Measurements from ENCODE around the gene PRKX.

The PRKX gene

GRCh38 chrX:3585719-3586118 is 127.7 kb downstream of the PRKX start:
- TF ChIP-seq REST (IDR thresholded peaks at IDR 0.05; ENCODE audit: low read depth), result no peak
- no peak for TF ChIP-seq ZBTB7A (IDR thresholded peaks at IDR 0.05; ENCODE audit: low read depth)
- TF ChIP-seq EGR1 (IDR thresholded peaks at IDR 0.05), result no peak
- TF ChIP-seq USF1 (IDR thresholded peaks at IDR 0.05), result no peak

GRCh38 chrX:3584415-3584996 is 128.9 kb downstream of the PRKX start:
- TF ChIP-seq RAD21 (IDR thresholded peaks at IDR 0.05; ENCODE audit: low read depth) (no peak), FOXM1 (IDR thresholded peaks at IDR 0.05; ENCODE audit: borderline replicate concordance, low read depth) (no peak), TCF12 (IDR thresholded peaks at IDR 0.05; ENCODE audit: low read depth) (no peak), NFIC (IDR thresholded peaks at IDR 0.05) (no peak), YY1 (IDR thresholded peaks at IDR 0.05; ENCODE audit: low read depth) (no peak), MAX (IDR thresholded peaks at IDR 0.05) (no peak), TAF1 (IDR thresholded peaks at IDR 0.05; ENCODE audit: low read depth) (no peak), CREB1 (IDR thresholded peaks at IDR 0.05; ENCODE audit: low read depth) (no peak), USF1 (IDR thresholded peaks at IDR 0.05) (no peak), EGR1 (IDR thresholded peaks at IDR 0.05) (no peak)

GRCh38 chrX:3582451-3582850 is 131.0 kb downstream of the PRKX start:
- TF ChIP-seq TEAD4 (IDR thresholded peaks at IDR 0.05) (no peak), TAF1 (IDR thresholded peaks at IDR 0.05; ENCODE audit: low read depth) (no peak), CEBPB (IDR thresholded peaks at IDR 0.05) (no peak), EP300 (IDR thresholded peaks at IDR 0.05; ENCODE audit: borderline replicate concordance) (no peak), NFIC (IDR thresholded peaks at IDR 0.05) (no peak), RAD21 (IDR thresholded peaks at IDR 0.05; ENCODE audit: low read depth) (no peak), REST (IDR thresholded peaks at IDR 0.05; ENCODE audit: low read depth) (no peak), EGR1 (IDR thresholded peaks at IDR 0.05) (no peak), FOXM1 (IDR thresholded peaks at IDR 0.05; ENCODE audit: borderline replicate concordance, low read depth) (no peak), MAX (IDR thresholded peaks at IDR 0.05) (no peak), ZBTB7A (IDR thresholded peaks at IDR 0.05; ENCODE audit: low read depth) (no peak), CREB1 (IDR thresholded peaks at IDR 0.05; ENCODE audit: low read depth) (no peak), YY1 (IDR thresholded peaks at IDR 0.05; ENCODE audit: low read depth) (no peak), TCF12 (IDR thresholded peaks at IDR 0.05; ENCODE audit: low read depth) (no peak), USF1 (IDR thresholded peaks at IDR 0.05) (no peak)

- TF ChIP-seq MAX (IDR thresholded peaks at IDR 0.05) (no peak), TEAD4 (IDR thresholded peaks at IDR 0.05) (no peak), USF1 (IDR thresholded peaks at IDR 0.05) (no peak), TAF1 (IDR thresholded peaks at IDR 0.05; ENCODE audit: low read depth) (no peak), EGR1 (IDR thresholded peaks at IDR 0.05) (no peak), FOXM1 (IDR thresholded peaks at IDR 0.05; ENCODE audit: borderline replicate concordance, low read depth) (no peak), CEBPB (IDR thresholded peaks at IDR 0.05) (no peak), CREB1 (IDR thresholded peaks at IDR 0.05; ENCODE audit: low read depth) (no peak), RAD21 (IDR thresholded peaks at IDR 0.05; ENCODE audit: low read depth) (no peak), REST (IDR thresholded peaks at IDR 0.05; ENCODE audit: low read depth) (no peak), YY1 (IDR thresholded peaks at IDR 0.05; ENCODE audit: low read depth) (no peak), NFIC (IDR thresholded peaks at IDR 0.05) (no peak), ZBTB7A (IDR thresholded peaks at IDR 0.05; ENCODE audit: low read depth) (no peak), EP300 (IDR thresholded peaks at IDR 0.05; ENCODE audit: borderline replicate concordance) (no peak), TCF12 (IDR thresholded peaks at IDR 0.05; ENCODE audit: low read depth) (no peak)
Observed at GRCh38 chrX:3581609-3582108, 131.8 kb downstream of the PRKX start.

All from Ishikawa (cell line).